BLaER1 (cell line): ENCODE data around the gene SRD5A1.

ENCODE experiments used
- H3K27ac ChIP-seq: shearing (Covaris generic); formaldehyde crosslinking; 2 replicates; pipeline ENCODE4 v1.8.1; 2022
- H3K27me3 ChIP-seq: shearing (Covaris generic); formaldehyde crosslinking; 2 replicates; pipeline ENCODE4 v1.8.1; 2022
- H3K36me3 ChIP-seq: shearing (Covaris generic); formaldehyde crosslinking; 2 replicates; pipeline ENCODE4 v1.8.1; 2022
- H3K4me1 ChIP-seq: shearing (Covaris generic); formaldehyde crosslinking; 2 replicates; pipeline ENCODE4 v1.8.1; 2022
- H3K4me2 ChIP-seq: shearing (Covaris generic); formaldehyde crosslinking; 2 replicates; pipeline ENCODE4 v1.8.1; 2022
- H3K4me3 ChIP-seq: shearing (Covaris generic); formaldehyde crosslinking; 2 replicates; pipeline ENCODE4 v1.8.1; 2022
- H3K9ac ChIP-seq: shearing (Covaris generic); formaldehyde crosslinking; 2 replicates; pipeline ENCODE4 v1.8.1; 2022
- H3K9me3 ChIP-seq: shearing (Covaris generic); formaldehyde crosslinking; 2 replicates; pipeline ENCODE4 v1.8.1; 2022
- H4K20me1 ChIP-seq: shearing (Covaris generic); formaldehyde crosslinking; 2 replicates; pipeline ENCODE4 v1.8.1; 2022
- Cebpa-rat ChIP-seq: shearing (Covaris generic); IDR thresholded peaks from 2 replicates; pipeline ENCODE4 v1.8.1; 2022

Gene SRD5A1

DNA sequence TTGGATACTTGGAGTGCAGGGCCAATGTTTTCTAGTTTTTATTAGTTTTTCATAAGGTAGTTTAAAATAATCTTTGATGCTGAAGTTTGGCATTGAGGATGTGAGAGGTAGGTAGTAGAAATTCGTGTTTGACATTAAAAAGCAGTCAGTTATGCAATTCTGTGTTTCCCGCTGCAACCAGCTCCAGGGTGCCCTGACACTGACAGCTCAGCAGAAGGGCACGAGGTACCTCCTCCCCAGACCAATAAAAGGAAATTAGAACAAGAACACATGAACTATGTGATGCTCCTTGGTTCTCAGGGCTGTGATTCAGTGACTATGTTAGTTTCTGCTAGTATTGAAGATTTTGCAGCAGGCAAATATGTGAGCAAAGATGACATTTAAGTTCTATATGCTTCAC is 40.6 kb upstream of the SRD5A1 start:
- H3K9me3 ChIP-seq, result no peaks in the 10 kb centered on the region

DNA sequence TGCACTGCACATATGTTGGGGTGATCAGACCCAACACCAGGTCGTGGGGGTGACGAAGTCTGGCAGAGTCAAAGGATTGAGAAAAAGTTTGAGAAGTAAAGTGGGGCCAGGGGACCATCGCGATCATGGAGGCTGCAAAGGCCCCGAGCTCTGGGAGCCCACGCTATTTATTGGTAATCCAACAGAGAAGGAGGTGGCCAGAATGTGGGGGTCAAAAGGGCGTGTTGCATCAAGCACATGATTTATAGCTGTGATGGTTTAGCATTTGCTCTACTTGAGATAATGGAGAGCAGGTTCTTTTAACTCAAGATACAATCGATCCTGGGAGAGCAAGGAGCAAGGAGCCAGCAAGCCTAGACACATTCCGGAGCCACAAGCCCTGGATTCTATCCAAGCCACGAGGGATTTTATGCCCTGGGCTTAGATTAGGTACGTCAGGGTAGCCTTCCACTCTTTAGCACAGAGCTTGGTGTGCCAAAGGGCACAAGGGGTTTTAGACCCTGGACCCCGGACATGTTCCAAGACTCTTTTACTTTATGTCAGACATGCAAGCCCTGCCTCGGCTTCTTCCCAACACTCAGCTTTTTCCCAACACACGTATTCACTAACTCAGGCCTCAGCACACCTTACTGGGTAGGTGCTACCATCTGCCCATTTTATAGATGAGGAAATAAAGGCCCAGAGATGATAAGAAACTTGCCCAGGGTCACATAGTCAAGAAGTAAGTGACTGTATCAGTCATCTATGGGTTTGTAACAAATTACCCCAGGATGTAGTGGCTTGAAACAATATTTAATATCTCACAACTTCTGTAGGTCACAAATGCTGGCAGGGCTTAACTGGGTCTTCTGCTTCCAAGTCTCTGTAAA is 39.9 kb upstream of the SRD5A1 start:
- H4K20me1 ChIP-seq, result peaks cover 11% of the 10 kb centered on the region; the same call in 1 of the 2 replicates
- H3K36me3 ChIP-seq, result peaks cover 33% of the 10 kb centered on the region
- H3K9ac ChIP-seq, result no peak overlapping the region
- H3K27ac ChIP-seq, result no peak overlapping the region
- no peak overlapping the region for H3K4me2 ChIP-seq
- no peak overlapping the region for H3K4me3 ChIP-seq
- H3K4me1 ChIP-seq, result no peaks in the 10 kb centered on the region
- H3K9me3 ChIP-seq, result no peaks in the 10 kb centered on the region
- no peaks in the 10 kb centered on the region for H3K27me3 ChIP-seq
- TF ChIP-seq Cebpa-rat, result no peak

More for the DNA sequence above, 40.6 kb upstream of the SRD5A1 start:
- no peaks in the 10 kb centered on the region for H3K27me3 ChIP-seq
- 0 out of 2 replicates have a peak, but pooled peaks cover 3% of the 10 kb centered on the region for H4K20me1 ChIP-seq
- H3K4me1 ChIP-seq, result no peaks in the 10 kb centered on the region
- H3K9ac ChIP-seq, result no peak overlapping the region
- peaks cover 25% of the 10 kb centered on the region for H3K36me3 ChIP-seq
- no peak for TF ChIP-seq Cebpa-rat
- no peak overlapping the region for H3K27ac ChIP-seq
- no peak overlapping the region for H3K4me3 ChIP-seq
- H3K4me2 ChIP-seq, result no peak overlapping the region

DNA sequence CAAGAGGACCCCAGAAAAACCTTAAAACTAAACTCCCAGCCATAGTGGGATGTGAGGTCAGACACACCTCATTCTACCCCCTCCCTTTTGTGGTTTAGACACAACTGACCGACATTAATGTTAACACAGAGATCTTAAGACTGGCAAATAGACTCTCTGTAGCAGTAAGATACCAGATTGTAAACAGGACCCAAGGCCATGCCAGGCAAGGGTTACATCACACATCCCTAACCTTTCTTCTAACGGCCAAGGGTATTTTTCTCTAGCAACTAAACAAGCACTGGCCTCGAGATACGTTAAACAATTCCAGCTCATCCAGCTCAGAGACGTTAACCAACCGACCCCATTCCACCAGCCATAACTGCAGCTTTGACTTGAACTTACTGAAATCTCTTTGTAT is 39.2 kb upstream of the SRD5A1 start:
- Histone ChIP-seq H3K4me1 (no peaks in the 10 kb centered on the region), H3K9ac (no peak overlapping the region), H3K36me3 (peaks cover 40% of the 10 kb centered on the region), H3K9me3 (no peaks in the 10 kb centered on the region), H4K20me1 (peaks cover 18% of the 10 kb centered on the region; the same call in 1 of the 2 replicates), H3K4me3 (no peak overlapping the region), H3K27me3 (no peaks in the 10 kb centered on the region), H3K4me2 (no peak overlapping the region), H3K27ac (no peak overlapping the region)
- TF ChIP-seq Cebpa-rat, result no peak

DNA sequence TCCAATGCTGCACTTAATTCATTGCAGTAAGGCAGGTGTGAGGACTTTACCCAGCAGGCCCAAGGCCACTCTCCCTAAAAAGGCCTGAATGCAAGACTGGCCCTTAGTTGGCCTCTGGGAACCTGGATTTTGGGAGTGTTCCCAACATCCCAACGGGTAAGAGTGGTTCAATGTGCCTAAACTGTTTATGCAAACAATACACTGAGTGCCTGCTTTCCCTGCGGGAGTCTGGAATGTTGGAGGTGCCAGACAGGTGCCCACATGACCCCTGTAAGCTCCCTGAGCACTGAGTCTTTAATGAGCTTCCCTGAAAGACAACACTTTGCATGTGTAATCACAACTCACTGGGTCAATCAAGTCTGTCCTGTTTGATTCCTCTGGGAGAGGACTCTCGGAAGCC is 37.8 kb upstream of the SRD5A1 start:
- Histone ChIP-seq H3K4me2 (no peak overlapping the region), H3K36me3 (peaks cover 53% of the 10 kb centered on the region), H3K4me3 (no peak overlapping the region), H3K27me3 (no peaks in the 10 kb centered on the region), H3K9ac (no peak overlapping the region), H3K9me3 (no peaks in the 10 kb centered on the region), H3K27ac (no peak overlapping the region), H4K20me1 (peaks cover 29% of the 10 kb centered on the region), H3K4me1 (peaks cover under 1% of the 10 kb centered on the region; the same call in 1 of the 2 replicates)
- TF ChIP-seq Cebpa-rat, result no peak

DNA sequence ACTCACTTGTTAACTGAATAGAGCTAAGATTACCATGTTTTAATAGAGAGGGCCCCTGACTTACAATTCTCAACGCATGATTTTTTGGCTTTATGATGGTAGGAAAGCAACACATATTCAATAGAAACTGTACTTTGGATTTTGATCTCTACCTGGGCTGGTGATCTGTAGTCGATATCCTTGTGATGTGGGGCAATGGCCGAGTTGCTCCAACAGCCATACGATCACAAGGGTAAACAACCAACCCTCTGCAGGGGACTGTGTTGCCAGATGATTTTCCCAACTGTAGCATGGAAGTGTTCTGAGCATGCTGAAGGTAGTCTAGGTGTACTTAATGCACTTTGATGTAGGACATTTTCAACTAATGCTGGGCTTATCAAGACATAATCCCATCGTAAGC is 36.9 kb upstream of the SRD5A1 start:
- TF ChIP-seq Cebpa-rat, result no peak
- Histone ChIP-seq H3K27ac (no peak overlapping the region), H3K27me3 (no peaks in the 10 kb centered on the region), H3K9me3 (no peaks in the 10 kb centered on the region), H3K4me2 (no peak overlapping the region), H3K4me1 (peaks cover 6% of the 10 kb centered on the region; the same call in 1 of the 2 replicates), H4K20me1 (peaks cover 29% of the 10 kb centered on the region), H3K9ac (no peak overlapping the region), H3K36me3 (peaks cover 63% of the 10 kb centered on the region), H3K4me3 (no peak overlapping the region)

DNA sequence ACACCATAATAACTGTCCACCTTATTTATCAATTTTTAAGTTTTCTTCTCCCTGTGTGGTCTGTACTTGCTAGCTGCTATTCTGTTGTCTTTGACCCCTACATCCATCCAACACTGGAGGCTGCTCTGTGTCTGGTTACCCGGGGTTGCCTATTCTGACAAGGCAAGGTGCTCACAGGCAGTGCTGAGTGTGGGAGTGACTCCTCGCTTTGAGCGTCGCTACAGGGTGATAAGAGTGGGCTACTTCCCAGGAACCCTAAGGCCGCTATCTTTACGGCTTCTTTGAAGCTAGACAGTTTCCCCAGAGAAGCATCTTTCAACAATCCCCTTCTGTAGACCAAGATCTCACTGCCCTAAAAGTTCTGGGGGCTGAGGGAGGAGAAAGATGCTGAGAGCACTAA is 35.7 kb upstream of the SRD5A1 start:
- H3K4me2 ChIP-seq, result no peak overlapping the region
- H3K4me1 ChIP-seq, result peaks cover 6% of the 10 kb centered on the region; the same call in 1 of the 2 replicates
- H3K27ac ChIP-seq, result no peak overlapping the region
- no peak for TF ChIP-seq Cebpa-rat
- no peaks in the 10 kb centered on the region for H3K27me3 ChIP-seq
- peaks cover 75% of the 10 kb centered on the region for H3K36me3 ChIP-seq
- H4K20me1 ChIP-seq, result peaks cover 33% of the 10 kb centered on the region
- no peak overlapping the region for H3K4me3 ChIP-seq
- no peak overlapping the region for H3K9ac ChIP-seq
- no peaks in the 10 kb centered on the region for H3K9me3 ChIP-seq

DNA sequence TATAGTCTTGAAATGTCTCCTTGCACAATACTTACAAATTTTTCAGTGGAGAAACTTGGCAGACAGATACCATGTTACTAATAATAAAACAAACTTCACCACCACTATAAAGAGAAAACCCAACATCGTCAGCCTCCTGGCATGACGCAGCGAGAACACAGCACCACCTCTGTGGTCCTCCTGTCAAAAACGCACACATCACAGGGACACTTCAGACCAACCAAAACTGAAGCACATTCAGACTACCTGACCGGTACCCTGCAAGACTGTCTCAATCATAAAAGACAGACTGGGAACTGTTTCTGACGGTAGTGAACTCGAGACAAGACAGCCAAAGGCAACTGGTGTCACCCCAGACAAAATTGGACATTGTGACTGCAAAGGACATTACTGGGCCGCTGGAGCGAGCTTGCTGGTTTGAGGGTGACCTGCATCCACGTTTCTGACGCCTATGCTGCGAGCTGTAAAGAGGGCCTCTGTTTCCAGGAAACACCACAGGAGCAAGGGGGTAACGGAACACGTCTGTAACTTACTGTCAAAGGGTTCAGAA is 34.8 kb upstream of the SRD5A1 start:
- no peaks in the 10 kb centered on the region for H3K27me3 ChIP-seq
- H4K20me1 ChIP-seq, result peaks cover 40% of the 10 kb centered on the region
- H3K9me3 ChIP-seq, result no peaks in the 10 kb centered on the region
- H3K4me1 ChIP-seq, result peaks cover 6% of the 10 kb centered on the region; the same call in 1 of the 2 replicates
- no peak for TF ChIP-seq Cebpa-rat
- H3K4me2 ChIP-seq, result no peak overlapping the region
- no peak overlapping the region for H3K4me3 ChIP-seq
- H3K9ac ChIP-seq, result no peak overlapping the region
- H3K27ac ChIP-seq, result no peak overlapping the region
- peaks cover 83% of the 10 kb centered on the region for H3K36me3 ChIP-seq

DNA sequence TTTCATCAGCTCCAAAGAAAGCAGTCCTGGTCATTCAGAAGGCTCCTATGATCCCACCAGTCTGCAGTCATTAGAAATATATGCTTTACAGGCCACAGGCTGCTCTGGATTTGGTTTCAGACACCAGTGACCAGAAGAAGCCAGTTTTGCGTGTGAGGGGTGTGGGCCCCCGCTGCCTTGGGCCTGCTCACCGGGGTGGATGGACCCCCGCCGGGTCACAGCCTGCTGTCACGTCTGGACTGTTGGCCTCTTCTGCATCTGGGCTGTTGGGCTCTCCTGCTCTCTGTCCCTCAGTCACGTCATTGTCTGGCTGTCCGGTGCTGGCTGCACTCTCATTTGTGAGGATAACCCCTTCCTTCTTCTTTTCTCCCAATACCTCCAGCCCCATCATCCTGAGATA is 33.5 kb upstream of the SRD5A1 start:
- TF ChIP-seq Cebpa-rat, result no peak
- Histone ChIP-seq H3K9me3 (no peaks in the 10 kb centered on the region), H4K20me1 (peaks cover 50% of the 10 kb centered on the region), H3K9ac (no peak overlapping the region), H3K27ac (no peak overlapping the region), H3K27me3 (no peaks in the 10 kb centered on the region), H3K4me3 (no peak overlapping the region), H3K4me1 (peaks cover 6% of the 10 kb centered on the region; the same call in 1 of the 2 replicates), H3K36me3 (peaks cover 97% of the 10 kb centered on the region), H3K4me2 (no peak overlapping the region)

DNA sequence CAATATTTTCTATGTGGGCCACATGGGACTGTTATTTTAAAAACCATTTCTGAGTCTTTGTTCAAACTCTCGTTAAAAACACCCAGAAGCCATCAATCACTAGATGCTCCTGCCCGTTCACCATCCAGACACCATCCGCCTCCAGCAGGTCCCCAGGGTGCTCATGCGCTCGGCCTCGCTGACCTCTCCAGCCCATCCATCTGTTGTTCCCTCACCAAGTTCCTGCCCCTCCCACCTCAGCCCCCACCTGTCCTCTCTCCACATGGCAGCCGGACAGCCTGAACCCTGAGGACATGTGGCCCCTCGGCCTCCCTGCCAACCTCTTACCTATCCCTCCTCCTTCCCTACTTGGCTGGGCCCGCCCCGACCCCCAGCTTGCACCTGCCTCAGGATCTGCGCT is 32.0 kb upstream of the SRD5A1 start:
- Histone ChIP-seq H3K4me2 (no peak overlapping the region), H3K27ac (no peak overlapping the region), H4K20me1 (peaks cover 54% of the 10 kb centered on the region), H3K4me3 (no peak overlapping the region), H3K9me3 (no peaks in the 10 kb centered on the region), H3K27me3 (no peaks in the 10 kb centered on the region), H3K36me3 (peaks cover 100% of the 10 kb centered on the region), H3K4me1 (peaks cover 6% of the 10 kb centered on the region; the same call in 1 of the 2 replicates), H3K9ac (no peak overlapping the region)
- no peak for TF ChIP-seq Cebpa-rat

DNA sequence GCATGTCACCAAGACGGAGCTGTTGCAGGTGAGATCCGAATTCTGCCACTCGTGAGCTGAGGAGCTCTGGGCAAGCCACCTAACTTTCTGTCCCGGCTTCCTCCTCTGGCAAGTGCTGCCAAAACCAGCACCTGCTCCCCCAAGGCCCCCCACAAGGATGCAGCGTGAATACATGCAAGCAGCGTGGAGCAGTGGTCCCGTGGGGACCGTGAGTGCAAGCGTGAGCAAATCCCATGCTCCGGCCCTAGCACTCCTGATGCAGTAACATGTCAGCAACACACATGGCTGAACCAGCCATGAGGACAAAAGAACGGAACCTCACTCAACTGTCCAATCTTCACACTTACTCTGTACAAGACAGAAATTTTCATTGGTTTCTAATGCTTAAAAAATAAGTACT is 31.4 kb upstream of the SRD5A1 start:
- Histone ChIP-seq H3K27me3 (no peaks in the 10 kb centered on the region), H4K20me1 (peaks cover 54% of the 10 kb centered on the region), H3K9ac (no peak overlapping the region), H3K27ac (no peak overlapping the region), H3K36me3 (peaks cover 100% of the 10 kb centered on the region), H3K4me3 (no peak overlapping the region), H3K4me1 (peaks cover 8% of the 10 kb centered on the region), H3K9me3 (no peaks in the 10 kb centered on the region), H3K4me2 (no peak overlapping the region)
- TF ChIP-seq Cebpa-rat, result no peak
